ENCODE measurements around the gene SUMO4. TPM values are rescaled to one million over a fixed set of nuclear protein-coding genes. Genes with fewer than 3 reads are reported as not detected.

The SUMO4 gene
- total RNA-seq, 1 donor from 2014 or later, result 18.7 TPM

DNA sequence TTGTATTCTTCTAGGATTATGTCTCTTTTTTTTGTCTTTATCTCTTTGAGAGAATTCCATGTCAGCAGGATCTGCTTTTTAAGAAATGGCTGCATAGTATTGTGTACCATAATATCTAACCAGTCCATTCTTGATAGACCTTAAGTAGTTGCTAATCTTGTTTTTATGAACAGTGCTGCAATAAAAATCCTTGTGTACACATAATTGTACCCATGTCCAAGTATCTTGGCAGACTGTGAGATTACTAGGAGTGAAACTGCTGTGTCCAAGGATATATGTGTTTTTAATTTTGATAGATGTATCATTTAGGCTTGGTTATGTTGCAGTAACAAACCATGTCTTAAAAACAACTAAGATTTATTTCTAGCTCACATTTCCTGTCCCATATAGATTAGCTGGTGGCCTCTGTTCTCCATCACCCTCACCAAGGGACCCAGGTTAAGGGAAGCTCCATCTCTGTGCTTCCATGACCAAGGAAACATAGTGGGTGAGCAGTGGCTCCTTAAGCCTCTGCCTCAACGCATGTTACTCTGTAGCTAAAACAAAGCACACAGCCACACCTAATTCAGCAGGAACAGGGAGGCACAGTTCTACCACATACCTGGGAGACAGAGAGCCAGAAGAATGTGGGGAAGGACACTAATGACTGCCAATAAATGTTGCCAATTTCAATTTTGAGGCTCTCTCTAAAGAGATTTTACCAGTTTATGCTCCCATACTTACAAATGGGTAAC lies 12.1 kb upstream of the SUMO4 start:
- intact Hi-C loops (cut with micrococcal nuclease), result loop anchor here (5.0 kb wide), 1 partner anchor 51 kb away; no protein-coding TSS in a partner anchor

DNA sequence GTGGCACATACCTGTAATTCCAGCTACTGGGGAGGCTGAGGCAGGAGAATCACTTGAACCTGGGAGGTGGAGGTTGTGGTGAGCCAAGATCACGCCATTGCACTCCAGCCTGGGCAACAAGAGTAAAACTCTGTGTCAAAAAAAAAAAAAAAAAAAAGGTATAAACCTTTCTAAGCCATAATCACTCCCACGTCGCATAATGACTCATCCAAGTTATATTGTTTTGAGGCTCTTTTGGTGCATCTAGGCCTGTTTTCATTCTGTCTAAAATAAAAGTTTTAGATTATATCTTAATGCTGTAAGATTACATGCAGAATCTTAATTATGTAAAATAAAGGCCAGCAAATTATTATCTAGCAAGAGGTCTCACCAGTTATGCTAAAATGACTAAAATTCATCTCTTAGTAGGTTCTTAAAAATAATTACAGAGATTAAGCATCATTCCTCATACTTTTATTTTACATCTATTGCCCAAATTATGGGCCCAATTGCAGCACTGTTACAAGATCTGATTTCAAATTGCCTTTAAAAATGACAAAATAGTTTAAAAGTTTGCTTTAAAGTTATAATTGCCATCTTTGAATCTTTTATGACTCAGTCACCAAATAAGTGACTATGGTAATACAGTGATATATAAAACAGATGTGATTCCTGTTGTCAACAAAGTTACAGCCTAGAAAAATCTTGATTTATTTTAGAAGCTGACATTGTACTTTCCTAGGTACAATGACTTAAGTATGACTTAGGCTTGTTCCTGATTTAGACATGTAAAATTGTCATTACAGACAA lies 10.4 kb upstream of the SUMO4 start:
- intact Hi-C loops (cut with micrococcal nuclease), result loop anchor here (5.0 kb wide), 1 partner anchor 52 kb away; no protein-coding TSS in a partner anchor

DNA sequence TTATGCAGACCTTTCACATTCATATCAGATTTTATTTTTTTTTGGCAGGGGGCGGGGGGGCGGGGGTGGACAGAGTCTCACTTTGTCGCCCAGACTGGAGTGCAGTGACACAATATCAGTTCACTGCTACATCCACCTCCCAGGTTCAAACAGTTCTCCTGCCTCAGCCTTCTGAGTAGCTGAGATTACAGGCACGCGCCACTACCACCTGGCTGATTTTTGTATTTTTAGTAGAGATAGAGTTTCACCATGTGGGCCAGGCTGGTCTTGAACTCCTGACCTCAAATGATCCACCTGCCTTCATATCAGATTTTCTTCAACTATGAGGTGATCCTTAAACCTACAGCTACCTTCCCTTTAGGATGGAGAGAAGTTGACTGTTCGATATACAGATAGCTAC lies 8.0 kb upstream of the SUMO4 start:
- intact Hi-C loops (cut with micrococcal nuclease), result loop anchor here (2.0 kb wide), 2 partner anchors 15 to 21 kb away; no protein-coding TSS in a partner anchor

DNA sequence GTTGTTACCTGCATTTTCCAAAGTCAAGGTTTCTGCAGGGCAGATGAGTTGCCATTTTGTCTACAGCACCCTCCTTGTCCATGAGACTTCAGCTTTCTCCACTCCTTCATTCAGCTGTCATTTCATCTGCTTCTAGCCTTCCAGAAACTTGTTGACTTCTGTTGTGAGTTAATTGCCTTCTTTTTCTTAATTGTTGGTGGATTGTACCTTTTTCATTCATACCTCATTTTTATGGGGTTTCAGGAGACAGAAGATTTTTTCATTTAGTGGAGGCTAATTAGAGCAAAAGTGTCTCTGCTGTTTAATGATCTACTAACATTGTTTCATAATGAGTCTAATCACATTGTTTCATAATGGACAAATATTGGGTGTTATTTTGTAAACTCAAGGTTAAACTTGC lies 7.5 kb upstream of the SUMO4 start:
- intact Hi-C loops (cut with micrococcal nuclease), result loop anchor here (2.0 kb wide), 2 partner anchors 14 to 22 kb away; no protein-coding TSS in a partner anchor

DNA sequence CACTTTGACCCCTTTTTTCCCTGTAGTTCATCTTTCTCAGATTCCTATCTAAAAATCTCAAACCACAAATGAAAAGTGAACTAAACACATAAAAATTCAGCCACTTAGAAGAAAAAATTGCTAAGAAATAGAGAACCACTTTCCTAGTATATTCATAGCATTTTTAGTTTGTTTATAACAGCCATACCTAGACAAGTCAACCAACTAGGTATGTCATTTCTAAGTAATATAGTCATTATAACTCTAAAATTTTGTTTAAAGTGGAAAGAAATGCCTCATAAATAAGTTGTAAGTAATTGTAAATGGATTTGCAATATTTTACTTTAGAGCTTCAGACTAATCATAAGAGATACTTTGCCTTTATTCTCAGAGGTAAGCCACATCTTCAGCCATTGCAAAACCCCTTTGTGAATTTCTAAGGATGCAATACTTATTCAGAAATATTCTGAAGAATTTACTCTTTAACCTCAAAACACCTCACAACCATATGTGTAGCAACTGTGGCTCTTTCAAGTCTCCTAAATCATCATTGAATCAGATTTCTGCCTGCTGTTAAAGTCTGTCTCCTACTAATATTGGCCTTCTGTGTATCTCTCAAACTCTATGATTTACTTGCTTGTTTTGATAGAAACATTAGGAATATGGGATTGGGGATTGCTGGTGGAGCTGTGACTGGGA lies 6.9 kb upstream of the SUMO4 start:
- intact Hi-C loops (cut with micrococcal nuclease), result loop anchor here (2.0 kb wide), 2 partner anchors 14 to 22 kb away; no protein-coding TSS in a partner anchor

DNA sequence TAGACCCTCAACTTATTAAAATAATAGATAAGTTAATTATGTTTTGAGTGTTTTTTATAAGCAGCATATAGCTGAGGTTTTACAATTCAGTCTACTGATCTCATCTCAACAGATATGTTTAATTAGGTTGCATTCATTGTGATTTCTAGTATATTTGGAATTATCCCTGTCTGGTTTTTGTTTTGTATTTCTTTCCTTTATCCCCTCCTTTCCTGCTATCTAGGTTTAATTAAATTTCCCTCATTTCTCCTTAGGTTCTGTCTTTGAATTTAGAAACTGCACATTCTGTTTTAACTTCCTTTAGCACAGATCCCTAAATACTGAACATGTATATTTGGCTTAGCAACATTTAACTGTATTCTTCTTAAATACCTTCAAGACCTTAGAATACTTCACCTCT lies 4.9 kb upstream of the SUMO4 start:
- intact Hi-C loops (cut with micrococcal nuclease), result no loop called here

DNA sequence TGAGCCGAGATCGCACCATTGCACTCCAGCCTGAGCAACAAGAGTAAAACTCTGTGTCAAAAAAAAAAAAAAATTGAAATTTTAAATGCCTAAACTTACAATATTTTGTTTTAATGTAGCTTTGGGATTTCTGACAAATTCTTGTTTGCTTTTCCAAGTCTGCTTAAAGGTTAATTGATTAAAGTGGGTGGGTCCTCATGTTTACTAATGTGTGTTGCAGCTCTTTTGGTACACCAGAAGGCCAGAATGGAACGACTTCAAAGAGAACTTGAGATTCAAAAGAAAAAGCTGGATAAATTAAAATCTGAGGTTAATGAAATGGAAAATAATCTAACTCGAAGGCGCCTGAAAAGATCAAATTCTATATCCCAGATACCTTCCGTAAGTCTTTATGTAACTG lies 2.7 kb upstream of the SUMO4 start:
- intact Hi-C loops (cut with micrococcal nuclease), result loop anchor here (1.0 kb wide), 1 partner anchor 8 kb away; no protein-coding TSS in a partner anchor

DNA sequence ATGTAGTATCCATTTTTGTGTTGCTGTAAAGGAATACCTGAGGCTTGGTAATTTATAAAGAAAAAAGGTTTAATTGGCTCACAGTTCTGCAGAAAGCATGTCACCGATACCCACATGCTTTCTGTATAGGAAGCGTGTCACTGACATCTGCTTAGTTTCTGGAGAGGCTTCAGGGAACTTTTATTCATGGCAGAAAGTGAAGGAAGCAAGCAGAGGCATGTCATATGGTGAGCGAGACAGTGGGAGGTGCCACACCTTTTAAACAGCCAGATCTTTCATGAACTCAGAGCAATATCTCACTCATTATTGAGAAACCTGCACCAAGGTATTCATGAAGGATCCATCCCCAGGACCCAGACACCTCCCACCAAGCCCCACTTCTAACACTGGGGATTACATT lies 3.5 kb downstream of the SUMO4 start:
- intact Hi-C loops (cut with micrococcal nuclease), result no loop called here

DNA sequence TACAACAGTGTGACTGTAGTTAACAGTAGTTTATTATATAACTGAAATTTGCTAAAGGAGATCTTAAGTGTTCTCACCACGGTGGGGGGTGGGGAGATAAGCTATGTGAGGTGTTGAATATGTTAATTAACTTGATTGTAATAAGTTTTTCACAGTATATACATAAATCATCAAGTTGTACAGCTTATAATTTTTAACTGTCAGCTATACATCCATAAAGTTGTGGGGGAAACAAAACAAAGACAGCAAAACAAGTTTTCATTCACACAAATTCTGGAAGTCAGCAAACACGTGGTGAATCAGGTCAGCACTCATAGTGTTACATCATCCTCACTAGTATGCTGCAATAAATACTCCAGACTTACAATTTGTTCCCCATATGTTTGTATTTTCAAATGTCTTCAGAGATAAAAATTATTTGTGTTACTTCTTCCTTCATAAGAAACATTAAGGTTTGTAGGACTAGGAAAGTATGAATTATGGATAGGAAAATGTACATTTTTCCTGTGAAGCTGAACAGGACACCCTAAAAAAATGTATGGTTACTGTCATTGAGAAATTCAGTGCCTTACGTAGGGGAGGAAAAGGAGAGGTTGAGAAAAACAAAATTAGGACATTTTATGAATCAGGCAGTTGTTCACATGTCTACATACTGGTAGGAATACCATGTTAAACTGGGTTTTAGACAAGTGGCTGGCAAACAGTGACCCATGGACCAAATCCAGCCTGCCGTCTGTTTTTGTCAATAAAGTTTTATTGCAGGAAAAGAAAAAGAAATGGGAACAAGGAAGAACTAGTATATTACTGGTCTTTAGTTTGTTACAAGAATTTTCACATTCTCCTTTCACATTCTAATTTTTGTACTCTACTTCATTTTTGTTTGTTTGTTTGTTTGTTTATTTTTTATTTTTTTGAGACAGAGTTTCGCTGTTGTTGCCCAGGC lies 6.0 kb downstream of the SUMO4 start:
- intact Hi-C loops (cut with micrococcal nuclease), result loop anchor here (1.0 to 2.0 kb wide), 2 partner anchors 9 to 13 kb away; no protein-coding TSS in a partner anchor

DNA sequence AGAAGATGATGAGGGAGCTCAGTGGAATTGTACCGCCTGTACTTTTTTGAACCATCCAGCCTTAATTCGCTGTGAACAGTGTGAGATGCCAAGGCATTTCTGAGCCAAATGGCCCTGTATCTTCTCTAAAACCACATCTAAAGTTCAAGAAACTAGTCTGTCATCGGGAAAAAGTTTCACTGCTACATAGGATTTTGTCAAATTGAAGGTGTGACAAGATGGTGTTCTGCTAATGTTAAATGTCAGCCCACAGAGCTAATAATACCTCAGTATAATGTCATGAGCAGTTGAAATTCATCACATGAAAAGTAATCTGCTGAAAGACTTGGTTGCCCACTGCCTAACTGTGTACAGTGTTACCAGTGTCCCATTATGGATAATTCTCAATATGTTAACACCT lies 9.6 kb downstream of the SUMO4 start:
- intact Hi-C loops (cut with micrococcal nuclease), result loop anchor here (5.0 kb wide), 1 partner anchor 327 kb away; no protein-coding TSS in a partner anchor

DNA sequence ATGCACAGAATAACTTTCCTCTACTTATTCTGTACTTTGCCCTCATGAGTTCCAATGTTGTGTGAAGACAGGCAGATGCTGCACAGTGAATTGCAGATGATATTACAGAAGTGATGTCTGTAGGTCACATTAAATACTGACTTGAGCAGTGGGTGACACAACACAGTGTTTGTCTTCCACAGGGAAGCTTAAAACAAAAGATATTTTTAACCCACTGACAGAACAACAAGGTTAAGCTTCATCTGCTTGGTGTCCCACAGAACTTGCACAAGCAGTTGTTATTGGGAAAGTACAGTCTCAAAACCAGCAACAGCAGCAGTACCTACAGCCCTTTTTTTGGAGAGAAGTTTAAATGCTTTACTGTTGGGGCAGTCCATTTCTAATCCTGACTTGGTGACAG lies 10.5 kb downstream of the SUMO4 start:
- intact Hi-C loops (cut with micrococcal nuclease), result loop anchor here (5.0 kb wide), 1 partner anchor 328 kb away; no protein-coding TSS in a partner anchor

DNA sequence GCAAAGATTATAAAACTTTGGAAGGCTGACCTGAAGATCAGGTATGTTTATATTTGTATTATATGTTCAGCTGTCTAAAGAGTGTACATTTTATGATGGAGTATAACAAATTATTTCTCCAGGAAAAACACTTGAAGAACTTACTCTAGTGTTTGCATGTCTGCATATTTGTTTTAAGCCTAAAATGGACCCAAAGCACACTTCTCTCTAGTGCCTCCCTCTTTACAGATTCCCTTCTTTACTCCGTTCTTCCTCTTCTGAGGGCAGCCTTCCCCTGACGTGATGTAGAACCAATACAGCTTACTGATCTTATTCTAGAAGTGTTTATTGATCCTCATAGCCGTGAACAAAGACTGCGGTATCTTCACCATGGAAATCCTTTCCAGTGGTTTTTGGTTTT lies 13.9 kb downstream of the SUMO4 start:
- intact Hi-C loops (cut with micrococcal nuclease), result loop anchor here (5.0 kb wide), 1 partner anchor 332 kb away; no protein-coding TSS in a partner anchor

DNA sequence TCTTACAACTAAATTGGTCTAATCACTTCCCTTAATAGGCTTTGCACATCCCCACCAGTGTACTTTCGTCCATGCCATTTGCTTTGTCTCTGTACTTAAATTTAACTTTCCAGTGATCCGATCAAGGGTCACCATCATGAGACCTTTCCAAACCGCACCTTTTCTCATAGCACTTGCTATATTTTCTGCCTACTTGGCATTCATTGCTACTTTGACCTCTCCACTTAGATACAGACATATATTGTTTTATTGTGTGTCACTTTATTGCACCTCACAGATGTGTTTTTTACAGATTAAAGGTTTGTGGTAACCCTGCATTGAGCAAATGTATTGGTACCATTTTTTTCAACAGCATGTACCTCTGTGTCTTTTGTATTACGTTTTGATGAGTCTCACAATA lies 14.8 kb downstream of the SUMO4 start:
- intact Hi-C loops (cut with micrococcal nuclease), result loop anchor here (5.0 kb wide), 1 partner anchor 333 kb away; no protein-coding TSS in a partner anchor

DNA sequence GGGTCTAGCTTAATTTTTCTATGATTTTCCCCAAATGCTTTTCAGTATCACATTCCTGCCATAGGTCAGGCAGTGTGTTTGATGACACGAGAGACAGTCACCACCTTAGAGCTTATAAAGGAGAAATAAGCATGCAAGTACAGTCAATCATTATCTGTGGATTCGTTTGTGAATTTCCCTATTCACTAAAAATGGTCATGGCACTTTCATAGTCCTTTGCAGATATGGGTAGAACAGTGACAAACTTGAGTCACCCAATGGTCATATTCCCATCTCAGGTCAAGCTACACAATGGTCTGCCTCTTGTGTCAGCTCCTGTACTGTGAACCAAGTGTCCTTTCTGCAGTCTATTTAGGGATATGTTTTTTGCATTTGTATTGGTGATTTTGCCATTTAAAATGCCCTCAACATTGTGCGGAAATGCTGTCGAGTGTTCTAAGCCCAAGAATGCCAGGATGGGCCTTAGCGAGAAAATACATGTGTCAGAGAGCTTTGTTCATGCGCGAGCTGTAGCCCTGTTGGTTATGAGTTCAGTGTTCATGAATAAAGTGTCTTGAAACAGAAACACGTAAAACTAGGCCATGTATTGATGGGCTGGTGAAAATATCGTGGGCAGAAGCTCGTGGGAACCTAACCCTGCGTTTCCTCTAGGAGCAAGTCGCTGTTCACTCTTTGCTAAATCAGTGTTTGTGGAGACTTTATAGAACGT lies 19.8 kb downstream of the SUMO4 start:
- intact Hi-C loops (cut with micrococcal nuclease), result no loop called here

DNA sequence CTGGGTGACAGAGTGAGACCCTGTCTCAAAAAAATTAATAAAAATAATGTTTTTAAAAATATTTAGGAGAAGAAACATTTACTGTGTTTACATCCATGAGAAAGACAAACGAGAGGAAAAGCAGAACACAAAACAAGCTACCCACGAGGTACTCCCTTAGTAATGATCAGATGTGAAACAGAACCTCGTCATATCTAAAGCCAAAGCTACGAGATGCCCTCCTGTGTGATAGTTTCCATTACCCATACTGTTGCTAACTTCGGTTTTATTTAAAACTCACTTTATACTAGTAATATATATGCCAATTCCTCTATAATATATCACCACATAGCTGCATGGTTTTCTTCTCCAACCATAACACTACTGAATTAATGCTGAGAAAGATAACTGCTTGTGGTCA lies 21.1 kb downstream of the SUMO4 start:
- intact Hi-C loops (cut with micrococcal nuclease), result no loop called here

DNA sequence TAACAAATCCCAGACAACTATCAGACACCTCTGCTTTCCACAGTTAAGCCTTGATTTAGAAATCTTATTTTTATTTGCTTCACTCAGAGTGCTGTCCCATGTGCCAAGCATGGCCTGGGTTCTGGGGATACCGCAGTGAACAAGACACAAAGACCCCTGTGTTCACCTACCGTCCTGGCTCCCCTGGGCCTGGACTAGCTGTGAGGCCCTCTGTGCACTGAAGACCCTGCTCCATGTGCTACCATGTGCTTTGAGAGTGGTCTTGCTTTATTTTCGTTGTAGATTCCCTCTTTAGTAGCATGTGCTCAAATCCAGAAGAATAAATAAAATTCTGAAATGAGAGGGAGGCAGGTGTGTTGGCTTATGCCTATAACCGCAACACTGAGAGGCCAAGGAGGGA lies 22.5 kb downstream of the SUMO4 start:
- intact Hi-C loops (cut with micrococcal nuclease), result no loop called here

DNA sequence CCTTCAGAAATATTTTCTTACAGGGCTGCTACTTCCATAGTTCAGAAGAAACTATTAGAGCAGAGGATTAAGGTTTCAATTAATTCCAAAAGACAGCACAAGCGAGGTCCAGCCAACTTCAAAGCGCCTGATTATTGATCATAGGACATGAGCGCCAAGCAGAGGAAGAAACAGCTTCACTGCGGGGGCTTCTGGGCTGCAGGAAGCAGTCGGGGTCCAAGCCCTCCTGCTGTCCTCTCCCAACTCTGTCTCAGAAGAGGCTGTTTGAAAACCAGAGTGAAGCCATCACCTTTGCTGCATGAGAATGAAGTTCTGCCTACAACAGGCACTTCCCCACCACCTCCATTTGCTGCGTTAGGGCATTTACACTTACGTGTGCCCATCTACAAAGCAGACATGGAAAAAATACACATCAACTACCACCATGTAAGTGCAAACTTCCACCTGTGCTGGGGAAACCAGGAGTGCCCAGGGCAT lies 23.9 kb downstream of the SUMO4 start:
- intact Hi-C loops (cut with micrococcal nuclease), result loop anchor here (2.0 kb wide), 1 partner anchor 19 kb away; no protein-coding TSS in a partner anchor

DNA sequence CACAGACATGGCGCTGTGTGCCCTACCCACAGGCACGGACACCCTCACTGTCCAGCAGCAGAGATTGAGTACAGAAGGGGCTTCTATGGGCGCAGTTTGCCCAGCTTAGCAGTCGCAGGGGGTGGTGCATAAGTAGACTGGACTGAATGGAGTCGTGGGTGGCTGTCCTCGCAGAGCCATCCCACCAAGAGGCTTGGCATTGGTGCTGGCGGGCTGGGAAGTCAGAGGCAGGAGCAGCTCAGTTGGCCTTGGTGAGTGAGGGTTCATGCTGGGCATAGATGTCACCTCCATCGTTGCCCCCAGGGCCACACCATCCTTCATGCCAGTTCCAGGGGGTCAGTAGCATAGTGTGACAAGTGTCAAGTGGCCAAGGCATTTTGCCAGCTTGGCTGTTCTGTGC lies 25.2 kb downstream of the SUMO4 start:
- intact Hi-C loops (cut with micrococcal nuclease), result loop anchor here (2.0 kb wide), 1 partner anchor 18 kb away; no protein-coding TSS in a partner anchor

DNA sequence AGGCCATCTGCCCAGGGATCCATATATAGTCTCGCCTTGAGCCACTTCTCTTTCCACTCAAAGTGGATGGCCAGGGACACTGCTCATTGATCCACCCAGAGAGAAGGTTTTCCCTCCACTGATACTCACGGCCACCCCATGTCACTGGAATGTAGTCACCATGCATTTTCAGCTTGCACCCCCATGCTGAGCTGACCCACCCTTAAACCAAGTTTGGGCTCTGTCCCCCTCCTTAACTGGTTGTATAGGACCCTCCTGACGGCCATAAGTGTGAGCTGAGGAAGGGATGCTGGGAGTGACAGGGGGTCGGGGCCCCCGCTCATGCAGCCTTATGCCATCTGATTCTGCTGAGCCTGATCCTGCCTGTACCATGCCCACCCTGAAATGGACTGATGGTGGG lies 25.7 kb downstream of the SUMO4 start:
- intact Hi-C loops (cut with micrococcal nuclease), result loop anchor here (2.0 kb wide), 1 partner anchor 17 kb away; no protein-coding TSS in a partner anchor

All from T-helper 1 cell treated with Interleukin-12 subunit alpha and Interleukin-12 subunit beta and Interleukin-4 antibody, amounts not matched to agents 30 ng/mL and 1 ng/mL, for 36 hours (primary cell).